ACHN (cell line): Measurements from ENCODE around the gene PPP1R12A.

Experiments used
- DNase-seq: peaks from one replicate; pipeline ENCODE4 v3.0.0-alpha.2; 2015
- in situ Hi-C: cut with HindIII; loops from 2 replicates; pipeline ENCODE4 v1.10.0; 2017; ENCODE audit warnings: low sequenced_read_pairs, low pct_ligation_motif_present, low pct_unique_long_range_greater_than_20kb

PPP1R12A gene

GRCh38 chr12:79859646-79860045 is 75.3 kb downstream of the PPP1R12A start:
- in situ Hi-C loops: no loop called here
- DNase-seq: no peak

- in situ Hi-C loops: no loop called here
Measured at GRCh38 chr12:79858518-79858917, 76.4 kb downstream of the PPP1R12A start.

GRCh38 chr12:79857675-79858074 is 77.2 kb downstream of the PPP1R12A start:
- DNase-seq: no peak
- in situ Hi-C loops: no loop called here

More at GRCh38 chr12:79858518-79858917, 76.4 kb downstream of the PPP1R12A start:
- DNase-seq: peak; percentile 12

- in situ Hi-C loops: no loop called here
- no peak for DNase-seq
Measured at GRCh38 chr12:79850610-79851299, 84.1 kb downstream of the PPP1R12A start.

GRCh38 chr12:79848339-79848738 is 86.6 kb downstream of the PPP1R12A start:
- in situ Hi-C loops: no loop called here
- DNase-seq: no peak

GRCh38 chr12:79847417-79847816 is 87.5 kb downstream of the PPP1R12A start:
- DNase-seq: no peak
- in situ Hi-C loops: no loop called here

GRCh38 chr12:79844693-79845092 is 90.2 kb downstream of the PPP1R12A start:
- in situ Hi-C loops: no loop called here
- DNase-seq: peak; percentile 81

GRCh38 chr12:79843978-79844377 is 90.9 kb downstream of the PPP1R12A start:
- DNase-seq: no peak
- in situ Hi-C loops: no loop called here

GRCh38 chr12:79842630-79843029 is 92.3 kb downstream of the PPP1R12A start:
- no peak for DNase-seq
- in situ Hi-C loops: no loop called here

GRCh38 chr12:79841878-79842265 is 93.0 kb downstream of the PPP1R12A start:
- no peak for DNase-seq
- in situ Hi-C loops: no loop called here

- in situ Hi-C loops: no loop called here
- no peak for DNase-seq
Measured at GRCh38 chr12:79841248-79841877, 93.5 kb downstream of the PPP1R12A start.

- in situ Hi-C loops: no loop called here
Measured at GRCh38 chr12:79838359-79838758, 96.5 kb downstream of the PPP1R12A start.

GRCh38 chr12:79837575-79837974 is 97.3 kb downstream of the PPP1R12A start:
- in situ Hi-C loops: no loop called here
- DNase-seq: no peak

More at GRCh38 chr12:79838359-79838758, 96.5 kb downstream of the PPP1R12A start:
- DNase-seq: no peak

GRCh38 chr12:79835377-79835843 is 99.5 kb downstream of the PPP1R12A start:
- in situ Hi-C loops: no loop called here

GRCh38 chr12:79834712-79835376 is 100.1 kb downstream of the PPP1R12A start:
- no peak for DNase-seq
- in situ Hi-C loops: no loop called here

More at GRCh38 chr12:79835377-79835843, 99.5 kb downstream of the PPP1R12A start:
- no peak for DNase-seq

GRCh38 chr12:79830440-79830839 is 104.5 kb downstream of the PPP1R12A start:
- in situ Hi-C loops: no loop called here
- DNase-seq: no peak

GRCh38 chr12:79828924-79829323 is 106.0 kb downstream of the PPP1R12A start:
- DNase-seq: no peak
- in situ Hi-C loops: no loop called here

- in situ Hi-C loops: no loop called here
- no peak for DNase-seq
Measured at GRCh38 chr12:79827484-79827883, 107.4 kb downstream of the PPP1R12A start.

- in situ Hi-C loops: no loop called here
Measured at GRCh38 chr12:79826267-79827128, 108.4 kb downstream of the PPP1R12A start.

More at GRCh38 chr12:79826267-79827128, 108.4 kb downstream of the PPP1R12A start:
- no peak for DNase-seq
